BE2C (cell line): ENCODE data around the gene PAPSS2.
"Not testable (repeated sequence)": the region's sequence is repeated elsewhere in the genome, so short reads cannot be mapped to it uniquely, and the experiment has no call there.

Experiments used
- DNase-seq: peaks from one replicate; pipeline ENCODE4 v3.0.0-alpha.2; 2020
- H3K27me3 ChIP-seq: fragments of 250-450 bp; sonication (Bioruptor Pico); 2 replicates; pipeline ENCODE4 v1.5.1; 2020; ENCODE audit warnings: mild to moderate bottlenecking
- H3K36me3 ChIP-seq: fragments of 250-450 bp; sonication (Bioruptor Pico); 2 replicates; pipeline ENCODE4 v1.5.1; 2020; ENCODE audit warnings: mild to moderate bottlenecking
- H3K4me1 ChIP-seq: fragments of 250-450 bp; sonication (Bioruptor Pico); 2 replicates; pipeline ENCODE4 v1.5.1; 2020
- H3K4me3 ChIP-seq: 2 replicates; pipeline ENCODE4 v1.5.1; 2011; ENCODE audit warnings: low read depth, low read length
- H3K9me3 ChIP-seq: fragments of 250-450 bp; sonication (Bioruptor Pico); 2 replicates; pipeline ENCODE4 v1.5.1; 2020
- CTCF ChIP-seq: IDR thresholded peaks from 2 replicates; pipeline ENCODE4 v1.5.1; 2012; ENCODE audit warnings: mild to moderate bottlenecking, low read depth, low read length

Gene PAPSS2

GRCh38 chr10:87739703-87740102 is 80.0 kb downstream of the PAPSS2 start:
- Histone ChIP-seq H3K27me3 (no peaks in the 10 kb centered on the region), H3K4me1 (peaks cover 3% of the 10 kb centered on the region; the same call in 1 of the 2 replicates), H3K36me3 (no peaks in the 10 kb centered on the region), H3K4me3 (no peak overlapping the region), H3K9me3 (no peaks in the 10 kb centered on the region)
- no peak for TF ChIP-seq CTCF
- DNase-seq, result no peak

GRCh38 chr10:87740254-87740655 is 80.6 kb downstream of the PAPSS2 start:
- Histone ChIP-seq H3K4me3 (no peak overlapping the region), H3K9me3 (no peaks in the 10 kb centered on the region), H3K27me3 (no peaks in the 10 kb centered on the region), H3K36me3 (no peaks in the 10 kb centered on the region), H3K4me1 (peaks cover 3% of the 10 kb centered on the region; the same call in 1 of the 2 replicates)
- no peak for DNase-seq
- no peak for TF ChIP-seq CTCF

GRCh38 chr10:87742992-87743610 is 83.4 kb downstream of the PAPSS2 start:
- not testable (repeated sequence) for H3K4me3 ChIP-seq, H3K36me3 ChIP-seq, H3K4me1 ChIP-seq, H3K27me3 ChIP-seq, DNase-seq, H3K9me3 ChIP-seq

- no peak for TF ChIP-seq CTCF
- Histone ChIP-seq H3K4me1 (peaks cover 3% of the 10 kb centered on the region; the same call in 1 of the 2 replicates), H3K36me3 (no peaks in the 10 kb centered on the region), H3K4me3 (no peak overlapping the region), H3K27me3 (no peaks in the 10 kb centered on the region), H3K9me3 (no peaks in the 10 kb centered on the region)
- no peak for DNase-seq
These were observed 84.9 kb downstream of the PAPSS2 start for GRCh38 chr10:87744606-87745005.

- peaks cover 3% of the 10 kb centered on the region; the same call in 1 of the 2 replicates for H3K4me1 ChIP-seq
- no peak overlapping the region for H3K4me3 ChIP-seq
- H3K27me3 ChIP-seq, result no peaks in the 10 kb centered on the region
- no peaks in the 10 kb centered on the region for H3K36me3 ChIP-seq
- no peaks in the 10 kb centered on the region for H3K9me3 ChIP-seq
- DNase-seq, result no peak
- TF ChIP-seq CTCF, result no peak
These were observed 87.2 kb downstream of the PAPSS2 start for GRCh38 chr10:87746911-87747310.

- DNase-seq, H3K27me3 ChIP-seq, H3K4me3 ChIP-seq, H3K4me1 ChIP-seq, H3K9me3 ChIP-seq, H3K36me3 ChIP-seq: not testable (repeated sequence)
These were observed 88.6 kb downstream of the PAPSS2 start for GRCh38 chr10:87748244-87748643.

GRCh38 chr10:87750001-87750671 is 90.5 kb downstream of the PAPSS2 start:
- no peak for DNase-seq
- H3K9me3 ChIP-seq, result no peaks in the 10 kb centered on the region
- no peaks in the 10 kb centered on the region for H3K4me1 ChIP-seq

More at GRCh38 chr10:87750001-87750671, 90.5 kb downstream of the PAPSS2 start:
- H3K4me3 ChIP-seq, result no peak overlapping the region
- no peaks in the 10 kb centered on the region for H3K27me3 ChIP-seq
- no peak for TF ChIP-seq CTCF
- peaks cover 9% of the 10 kb centered on the region for H3K36me3 ChIP-seq
